Smooth muscle cell (in vitro differentiated cells): ENCODE measurements around the gene CASP4. TPM values are rescaled to one million over a fixed set of nuclear protein-coding genes. Genes with fewer than 3 reads are reported as not detected.
A peak's percentile ranks its signal among the peaks of the same experiment; 100 is the strongest.
"Not testable (repeated sequence)": the region's sequence is repeated elsewhere in the genome, so short reads cannot be mapped to it uniquely, and the experiment has no call there.

Source experiments
- DNase-seq: peaks from one replicate; lab custom pipeline; 2025; ENCODE audit not compliant: unreplicated experiment; lab: John Stamatoyannopoulos, UW
- H2AFZ ChIP-seq: fragments of 200-600 bp; sonication (generic); 2 replicates; pipeline ENCODE4 v1.6.0; 2016; ENCODE audit warnings: antibody characterized with exemption, low read depth, mild to moderate bottlenecking
- H3F3A ChIP-seq: fragments of 200-600 bp; sonication (generic); 2 replicates; pipeline ENCODE4 v1.6.0; 2017; ENCODE audit warnings: antibody characterized with exemption, low read depth
- H3K27ac ChIP-seq: fragments of 200-600 bp; sonication (generic); 2 replicates; pipeline ENCODE4 v1.5.1; 2016; ENCODE audit warnings: low read depth, mild to moderate bottlenecking
- H3K27me3 ChIP-seq: fragments of 200-600 bp; sonication (generic); 2 replicates; pipeline ENCODE4 v1.6.1; 2016; ENCODE audit warnings: low read depth, mild to moderate bottlenecking
- H3K36me3 ChIP-seq: fragments of 200-600 bp; sonication (generic); 2 replicates; pipeline ENCODE4 v1.5.1; 2016; ENCODE audit warnings: low read depth
- H3K4me1 ChIP-seq: fragments of 200-600 bp; sonication (generic); 2 replicates; pipeline ENCODE4 v1.5.1; 2016; ENCODE audit warnings: low read depth
- H3K4me2 ChIP-seq: fragments of 200-600 bp; sonication (generic); 2 replicates; pipeline ENCODE4 v1.6.0; 2016; ENCODE audit warnings: mild to moderate bottlenecking
- H3K4me3 ChIP-seq: fragments of 200-600 bp; sonication (generic); 2 replicates; pipeline ENCODE4 v1.5.1; 2016; ENCODE audit warnings: mild to moderate bottlenecking
- H3K79me2 ChIP-seq: fragments of 200-600 bp; sonication (generic); 2 replicates; pipeline ENCODE4 v1.6.0; 2016; ENCODE audit warnings: low read depth, mild to moderate bottlenecking
- H3K9ac ChIP-seq: fragments of 200-600 bp; sonication (generic); 2 replicates; pipeline ENCODE4 v1.6.0; 2016; ENCODE audit warnings: low read depth
- H3K9me3 ChIP-seq: fragments of 200-600 bp; sonication (generic); replicated peaks from 2 replicates; pipeline ENCODE4 v1.5.1; 2016; ENCODE audit warnings: low read depth
- H4K20me1 ChIP-seq: fragments of 200-600 bp; sonication (generic); 2 replicates; pipeline ENCODE4 v1.6.0; 2016; ENCODE audit warnings: low read depth
- WGBS: methylation state at CpG from one replicate; pipeline ENCODE4 v1.1.7; 2016; ENCODE audit warnings: low lambda C conversion rate; 5-methylcytosine and 5-hydroxymethylcytosine counted together
- polyA plus RNA-seq: library from polyadenylated mRNA; unstranded; fragments of >200 nt; fragmentation: Nextera tagmentation; extraction: Ambion mirVana; gene quantifications from 2 replicates; pipeline ENCODE4 v1.2.1, GENCODE V29; 2016
- total RNA-seq: library from RNA; depleted of rRNA; stranded (reverse); fragments of >200 nt; gene quantifications from 2 replicates; pipeline ENCODE4 v1.2.3, GENCODE V29; 2014
- TF ChIP-seq, protein P1 (sequence below): fragments of 200-600 bp; sonication (generic); IDR thresholded peaks from 2 replicates; pipeline ENCODE4 v1.5.1; 2017; ENCODE audit warnings: borderline replicate concordance, mild to moderate bottlenecking, antibody characterized with exemption; ENCODE audit not compliant: insufficient read depth, poor library complexity, severe bottlenecking

The CASP4 gene
- total and polyA plus RNA-seq, 2 experiments from 2014 or later = 8.8 to 36.3 TPM

DNA sequence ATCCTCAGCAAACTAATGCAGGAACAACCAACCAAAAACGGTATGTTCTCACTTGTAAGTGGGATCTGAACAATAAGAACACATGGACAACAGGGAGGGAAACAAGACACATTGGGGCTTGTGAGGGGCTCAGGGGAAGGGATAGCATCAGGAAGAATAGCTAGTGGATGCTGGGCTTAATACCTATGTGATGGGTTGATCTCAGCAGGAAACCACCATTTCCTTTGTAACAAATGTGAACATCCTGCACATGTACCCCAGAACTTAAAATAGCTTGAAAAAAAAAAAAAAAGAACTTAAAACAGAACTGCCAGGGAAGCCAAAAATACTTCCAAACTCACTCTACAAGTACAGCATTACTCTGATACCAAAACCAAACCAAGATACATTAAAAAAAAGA, 33.8 kb downstream of the CASP4 start:
- no peak overlapping the region for H3K27ac ChIP-seq
- H3K4me2 ChIP-seq = no peak overlapping the region
- no peaks in the 10 kb centered on the region for H3F3A ChIP-seq
- H3K79me2 ChIP-seq = no peaks in the 10 kb centered on the region
- H3K27me3 ChIP-seq = no peaks in the 10 kb centered on the region
- peaks cover 7% of the 10 kb centered on the region for H3K36me3 ChIP-seq
- no peak overlapping the region for H2AFZ ChIP-seq
- H4K20me1 ChIP-seq = no peaks in the 10 kb centered on the region
- H3K9me3 ChIP-seq = no peaks in the 10 kb centered on the region
- no peak for DNase-seq
- H3K4me3 ChIP-seq = no peak overlapping the region
- WGBS = 82% methylated on average over 1 of the region's 1 CpG
- H3K9ac ChIP-seq = no peak overlapping the region
- TF ChIP-seq, protein P1, sequence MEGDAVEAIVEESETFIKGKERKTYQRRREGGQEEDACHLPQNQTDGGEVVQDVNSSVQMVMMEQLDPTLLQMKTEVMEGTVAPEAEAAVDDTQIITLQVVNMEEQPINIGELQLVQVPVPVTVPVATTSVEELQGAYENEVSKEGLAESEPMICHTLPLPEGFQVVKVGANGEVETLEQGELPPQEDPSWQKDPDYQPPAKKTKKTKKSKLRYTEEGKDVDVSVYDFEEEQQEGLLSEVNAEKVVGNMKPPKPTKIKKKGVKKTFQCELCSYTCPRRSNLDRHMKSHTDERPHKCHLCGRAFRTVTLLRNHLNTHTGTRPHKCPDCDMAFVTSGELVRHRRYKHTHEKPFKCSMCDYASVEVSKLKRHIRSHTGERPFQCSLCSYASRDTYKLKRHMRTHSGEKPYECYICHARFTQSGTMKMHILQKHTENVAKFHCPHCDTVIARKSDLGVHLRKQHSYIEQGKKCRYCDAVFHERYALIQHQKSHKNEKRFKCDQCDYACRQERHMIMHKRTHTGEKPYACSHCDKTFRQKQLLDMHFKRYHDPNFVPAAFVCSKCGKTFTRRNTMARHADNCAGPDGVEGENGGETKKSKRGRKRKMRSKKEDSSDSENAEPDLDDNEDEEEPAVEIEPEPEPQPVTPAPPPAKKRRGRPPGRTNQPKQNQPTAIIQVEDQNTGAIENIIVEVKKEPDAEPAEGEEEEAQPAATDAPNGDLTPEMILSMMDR = no peak
- no peaks in the 10 kb centered on the region for H3K4me1 ChIP-seq

DNA sequence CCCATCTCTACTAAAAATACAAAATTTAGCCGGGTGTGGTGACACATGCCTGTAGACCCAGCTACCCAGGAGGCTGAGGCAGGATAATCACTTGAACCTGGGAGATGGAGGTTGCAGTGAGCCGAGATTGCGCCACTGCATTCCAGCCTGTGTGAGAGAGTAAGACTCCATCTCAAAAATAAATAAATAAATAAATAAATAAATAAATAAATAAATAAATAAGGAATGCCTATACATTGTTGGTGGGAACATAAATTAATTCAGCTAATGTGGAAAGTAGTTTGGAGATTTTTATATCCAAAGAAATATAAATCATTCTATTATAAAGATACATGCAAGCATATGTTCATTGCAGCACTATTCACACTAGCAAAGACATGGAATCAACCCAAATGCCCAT, 34.3 kb downstream of the CASP4 start:
- H3K79me2 ChIP-seq = not testable (repeated sequence)
- 92% methylated on average over 3 of the region's 3 CpGs for WGBS

DNA sequence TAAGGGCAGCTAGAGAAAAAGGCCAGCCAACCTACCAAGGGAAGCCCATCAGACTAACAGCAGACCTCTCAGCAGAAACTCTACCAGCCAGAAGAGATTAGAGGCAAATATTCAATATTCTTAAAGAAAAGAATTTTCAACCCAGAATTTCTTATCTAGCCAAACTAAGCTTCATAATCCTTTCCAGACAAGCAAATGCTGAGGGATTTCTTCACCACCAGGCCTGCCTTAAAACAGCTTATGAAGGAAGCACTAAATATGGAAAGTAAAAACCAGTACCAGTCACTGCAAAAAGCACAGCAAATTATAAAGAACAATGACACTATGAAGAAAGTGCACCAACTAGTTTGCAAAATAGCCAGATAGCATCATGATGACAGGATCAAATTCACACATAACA, 39.6 kb downstream of the CASP4 start:
- DNase-seq = no peak
- H4K20me1 ChIP-seq = no peaks in the 10 kb centered on the region
- no peak overlapping the region for H2AFZ ChIP-seq

More for the DNA sequence above, 34.3 kb downstream of the CASP4 start:
- not testable (repeated sequence) for H3F3A ChIP-seq, H3K27ac ChIP-seq, H2AFZ ChIP-seq, DNase-seq, H3K4me1 ChIP-seq, H4K20me1 ChIP-seq, H3K4me2 ChIP-seq, H3K9me3 ChIP-seq, H3K36me3 ChIP-seq, H3K27me3 ChIP-seq, H3K4me3 ChIP-seq, H3K9ac ChIP-seq

DNA sequence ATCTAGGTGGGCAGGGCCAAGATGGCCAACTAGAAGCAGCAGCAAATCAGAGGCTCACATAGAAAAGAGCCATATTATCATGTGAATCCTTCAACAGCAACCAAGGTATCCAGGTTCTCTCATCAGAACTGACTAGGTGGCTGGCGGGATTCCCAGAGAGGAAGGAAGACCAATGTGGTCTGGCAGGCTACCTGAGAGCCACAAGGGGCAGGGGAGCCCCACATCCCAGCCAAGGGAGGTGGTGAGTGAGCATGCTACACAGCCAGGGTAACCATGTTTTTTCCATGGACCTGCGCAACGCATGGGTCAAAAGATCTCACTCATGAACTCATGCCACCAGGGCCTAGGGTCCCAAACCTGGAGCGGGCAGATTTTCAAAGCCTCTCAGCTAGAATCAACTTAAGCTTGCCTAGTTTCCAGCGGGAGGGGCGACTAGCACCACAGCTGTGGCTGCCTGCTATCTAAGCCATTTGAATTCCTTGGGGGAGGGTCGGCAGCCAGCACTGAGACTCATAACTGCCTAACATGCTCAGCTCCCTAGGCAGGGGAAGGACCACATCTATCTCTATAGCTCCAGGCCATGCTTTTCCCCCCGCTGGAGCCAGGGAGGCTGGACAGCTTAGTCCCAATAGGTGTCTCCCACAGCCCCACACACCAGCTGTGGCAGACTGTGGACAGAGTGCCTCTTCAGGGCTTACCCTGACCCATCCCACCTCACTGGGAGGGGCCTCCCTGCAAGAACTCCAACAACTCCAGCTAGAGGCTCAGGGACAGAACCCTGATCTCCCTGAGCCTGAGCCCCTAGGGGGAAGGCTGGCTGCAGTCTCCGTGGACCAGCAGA, 41.4 kb downstream of the CASP4 start:
- TF ChIP-seq, protein P1 = no peak
- Histone ChIP-seq H3K9me3 (no peaks in the 10 kb centered on the region), H3K4me2 (no peak overlapping the region), H3K4me3 (no peak overlapping the region), H3K9ac (no peak overlapping the region), H3K4me1 (no peaks in the 10 kb centered on the region), H2AFZ (no peak overlapping the region), H3K79me2 (no peaks in the 10 kb centered on the region), H3K36me3 (peaks cover 7% of the 10 kb centered on the region), H3F3A (no peaks in the 10 kb centered on the region), H3K27ac (no peak overlapping the region), H4K20me1 (no peaks in the 10 kb centered on the region), H3K27me3 (no peaks in the 10 kb centered on the region)
- DNase-seq = no peak
- 68% methylated on average over 9 of the region's 9 CpGs for WGBS

More for the DNA sequence above, 39.6 kb downstream of the CASP4 start:
- no peaks in the 10 kb centered on the region for H3K4me1 ChIP-seq
- H3K79me2 ChIP-seq = no peaks in the 10 kb centered on the region
- H3K27me3 ChIP-seq = no peaks in the 10 kb centered on the region
- TF ChIP-seq, protein P1 = no peak
- no peak overlapping the region for H3K4me3 ChIP-seq
- no peak overlapping the region for H3K27ac ChIP-seq
- peak overlapping the region; percentile 0 for H3K4me2 ChIP-seq
- no peaks in the 10 kb centered on the region for H3F3A ChIP-seq
- no peak overlapping the region for H3K9ac ChIP-seq
- H3K36me3 ChIP-seq = peaks cover 7% of the 10 kb centered on the region
- no peaks in the 10 kb centered on the region for H3K9me3 ChIP-seq
